K562 (cell line): Measurements from ENCODE around the gene CENPH. TPM values are rescaled to one million over a fixed set of nuclear protein-coding genes. Genes with fewer than 3 reads are reported as not detected.

ENCODE experiments used
- CREBBP ChIP-seq: IDR thresholded peaks from one replicate; pipeline ENCODE4 v1.6.1; 2012; ENCODE audit warnings: low read depth, mild to moderate bottlenecking, control low read depth, inconsistent platforms, low read length
- E4F1 ChIP-seq: fragments of 250-450 bp; sonication (Bioruptor Pico); IDR thresholded peaks from 2 replicates; pipeline ENCODE4 v1.5.0; 2021; ENCODE audit warnings: mild to moderate bottlenecking, borderline replicate concordance
- ELF1 ChIP-seq: fragments of 200-800 bp; sonication (Bioruptor generic); IDR thresholded peaks from 2 replicates; pipeline ENCODE4 v1.6.1; 2016; ENCODE audit warnings: missing genetic modification characterization, missing compliant biosample characterization
- GTF2F1 ChIP-seq: IDR thresholded peaks from 2 replicates; pipeline ENCODE4 v1.6.1; 2011; ENCODE audit warnings: low read depth, low read length, improper control_type of control experiment
- L3MBTL2 ChIP-seq: fragments of 450-650 bp; IDR thresholded peaks from 2 replicates; pipeline ENCODE4 v1.6.1; 2016; ENCODE audit warnings: mild to moderate bottlenecking, moderate library complexity
- MGA ChIP-seq: fragments of 450-650 bp; IDR thresholded peaks from 2 replicates; pipeline ENCODE4 v1.6.1; 2016; ENCODE audit warnings: mild to moderate bottlenecking, moderate library complexity
- NCOA6 ChIP-seq: fragments of 450-650 bp; IDR thresholded peaks from 2 replicates; pipeline ENCODE4 v1.6.1; 2017; ENCODE audit warnings: mild to moderate bottlenecking
- PHB ChIP-seq: fragments of 250-450 bp; sonication (Bioruptor Pico); IDR thresholded peaks from 2 replicates; pipeline ENCODE4 v1.5.0; 2021
- SMAD3 ChIP-seq: fragments of 450-650 bp; formaldehyde crosslinking; conservative IDR thresholded peaks from 2 replicates; pipeline ENCODE4 v1.4.0; 2020; ENCODE audit warnings: mild to moderate bottlenecking
- SRSF3 ChIP-seq: fragments of 200-400 bp; formaldehyde crosslinking; IDR thresholded peaks from 2 replicates; pipeline ENCODE4 v1.6.1; 2016; ENCODE audit warnings: mild to moderate bottlenecking, low read length, moderate library complexity; ENCODE audit not compliant: insufficient read depth
- TBL1XR1 ChIP-seq, 2 experiments: IDR thresholded peaks; 2 replicates each; pipeline ENCODE4 v1.6.1; 2012; ENCODE audit warnings: improper control_type of control experiment in 2 of 2, low read length in 2 of 2, mild to moderate bottlenecking in 1 of 2
- ZBTB2 ChIP-seq: fragments of 450-650 bp; IDR thresholded peaks from 2 replicates; pipeline ENCODE4 v1.6.1; 2016; ENCODE audit warnings: antibody characterized with exemption
- ZNF140 ChIP-seq: fragments of 250-450 bp; sonication (Bioruptor Pico); IDR thresholded peaks from 2 replicates; pipeline ENCODE4 v1.8.0; 2021; ENCODE audit warnings: moderate library complexity, mild to moderate bottlenecking, inconsistent platforms
- polyA plus RNA-seq, 8 experiments: library from polyadenylated mRNA; depleted of rRNA in 4 of 8; stranded (reverse) in 5 of 8; unstranded in 3 of 8; fragments of >200 nt; fragmentation: Nextera tagmentation in 2 of 8; fragmentation: Illumina TruSeq in 1 of 8; extraction: Ambion mirVana in 2 of 8; extraction: Trizol in 1 of 8; gene quantifications; 2 replicates each; pipeline versions ENCODE4 v1.2.1 to v1.2.3, GENCODE V29; 2011 to 2014; ENCODE audit warnings: inconsistent platforms in 1 of 8, missing spikeins in 1 of 8
- total RNA-seq, 7 experiments: library from RNA; depleted of rRNA in 6 of 7; stranded (reverse); fragments of >200 nt in 6 of 7; fragmentation: Illumina TruSeq in 2 of 7; extraction: Trizol in 2 of 7; gene quantifications; 2 replicates each; pipeline versions ENCODE4 v1.2.1 to v1.2.3, GENCODE V29; 2011 to 2021; ENCODE audit warnings: low replicate concordance in 1 of 7

The CENPH gene
- total and polyA plus RNA-seq, 9 of the 15 experiments (the other 6 are each of a cell fraction or from before 2014, with no cell fraction given): 10.5 to 124 (median 74.9) TPM

DNA sequence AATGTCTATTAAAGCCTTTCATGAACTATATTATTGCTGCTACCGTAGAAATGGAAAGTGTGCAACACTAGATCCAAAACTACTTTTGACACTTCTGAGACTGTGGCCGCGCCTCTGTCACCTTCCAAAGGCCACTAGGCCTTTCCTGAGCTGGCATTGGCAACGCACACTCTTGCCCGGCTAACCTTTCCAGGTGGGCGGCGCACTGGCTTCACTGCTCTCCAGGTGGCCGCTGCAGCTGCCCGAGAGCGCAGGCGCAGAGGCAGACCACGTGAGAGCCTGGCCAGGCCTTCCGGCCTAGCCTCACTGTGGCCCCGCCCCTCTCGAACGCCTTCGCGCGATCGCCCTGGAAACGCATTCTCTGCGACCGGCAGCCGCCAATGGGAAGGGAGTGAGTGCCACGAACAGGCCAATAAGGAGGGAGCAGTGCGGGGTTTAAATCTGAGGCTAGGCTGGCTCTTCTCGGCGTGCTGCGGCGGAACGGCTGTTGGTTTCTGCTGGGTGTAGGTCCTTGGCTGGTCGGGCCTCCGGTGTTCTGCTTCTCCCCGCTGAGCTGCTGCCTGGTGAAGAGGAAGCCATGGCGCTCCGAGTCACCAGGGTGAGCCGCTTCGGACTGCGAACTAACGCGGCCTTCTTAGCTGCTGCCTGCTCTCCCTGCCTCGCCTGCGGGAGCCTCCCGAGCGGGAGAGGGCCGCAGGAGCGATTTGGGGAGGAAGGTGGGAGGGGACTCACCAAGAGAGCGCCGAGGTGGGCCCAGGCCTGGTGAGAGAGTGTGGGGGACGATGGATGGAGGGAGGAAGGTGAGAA, 22.5 kb upstream of the CENPH start, which contains the start of gene CCNB1 (continued):
- TF ChIP-seq MGA (peak; percentile 92), SMAD3 (CRISPR knock-in tag) (no peak), CREBBP (no peak), PHB (no peak), NCOA6 (no peak), E4F1 (CRISPR knock-in tag) (no peak), ZNF140 (CRISPR knock-in tag) (no peak), ZBTB2 (peak; percentile 82), SRSF3 (no peak), GTF2F1 (peak; percentile 55; the same call in 1 of the 2 replicates), TBL1XR1 (IDR thresholded peaks at IDR 0.05; ENCODE audit: low read length in 2 of 2) (no peak; a peak in 1 of 4 replicates), ELF1 (tag) (peak; percentile 87), L3MBTL2 (peak; percentile 95)
